ENCODE measurements around the gene RAB5B.

Gene RAB5B

DNA sequence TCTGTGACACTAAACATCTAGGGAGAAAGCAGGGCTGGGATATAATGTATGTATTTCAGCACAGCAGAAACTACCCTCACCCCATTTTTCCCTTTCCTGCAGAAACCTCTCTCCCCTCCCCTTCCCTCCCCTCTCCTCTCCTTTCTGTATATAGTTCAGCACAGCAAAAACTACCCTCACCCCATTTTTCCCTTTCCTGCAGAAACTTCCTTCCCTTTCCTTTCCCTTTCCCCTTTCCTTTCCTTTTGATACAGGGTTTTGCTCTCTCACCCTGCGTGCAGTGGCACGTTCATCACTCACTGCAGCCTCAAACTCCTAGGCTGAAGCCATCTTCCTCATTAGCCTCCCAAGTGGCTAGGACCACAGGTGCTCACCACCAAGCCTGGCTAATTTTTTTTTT lies 10.1 kb upstream of the RAB5B start:
- TF ChIP-seq, protein P1, sequence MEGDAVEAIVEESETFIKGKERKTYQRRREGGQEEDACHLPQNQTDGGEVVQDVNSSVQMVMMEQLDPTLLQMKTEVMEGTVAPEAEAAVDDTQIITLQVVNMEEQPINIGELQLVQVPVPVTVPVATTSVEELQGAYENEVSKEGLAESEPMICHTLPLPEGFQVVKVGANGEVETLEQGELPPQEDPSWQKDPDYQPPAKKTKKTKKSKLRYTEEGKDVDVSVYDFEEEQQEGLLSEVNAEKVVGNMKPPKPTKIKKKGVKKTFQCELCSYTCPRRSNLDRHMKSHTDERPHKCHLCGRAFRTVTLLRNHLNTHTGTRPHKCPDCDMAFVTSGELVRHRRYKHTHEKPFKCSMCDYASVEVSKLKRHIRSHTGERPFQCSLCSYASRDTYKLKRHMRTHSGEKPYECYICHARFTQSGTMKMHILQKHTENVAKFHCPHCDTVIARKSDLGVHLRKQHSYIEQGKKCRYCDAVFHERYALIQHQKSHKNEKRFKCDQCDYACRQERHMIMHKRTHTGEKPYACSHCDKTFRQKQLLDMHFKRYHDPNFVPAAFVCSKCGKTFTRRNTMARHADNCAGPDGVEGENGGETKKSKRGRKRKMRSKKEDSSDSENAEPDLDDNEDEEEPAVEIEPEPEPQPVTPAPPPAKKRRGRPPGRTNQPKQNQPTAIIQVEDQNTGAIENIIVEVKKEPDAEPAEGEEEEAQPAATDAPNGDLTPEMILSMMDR (IDR thresholded peaks at IDR 0.05; ENCODE audit: insufficient read depth, low read depth, low read length, missing control alignments): no peak
- H3K4me3 ChIP-seq (ENCODE audit: low read depth, low read length): no peak overlapping the region
- no peak for DNase-seq (ENCODE audit: low read depth)

DNA sequence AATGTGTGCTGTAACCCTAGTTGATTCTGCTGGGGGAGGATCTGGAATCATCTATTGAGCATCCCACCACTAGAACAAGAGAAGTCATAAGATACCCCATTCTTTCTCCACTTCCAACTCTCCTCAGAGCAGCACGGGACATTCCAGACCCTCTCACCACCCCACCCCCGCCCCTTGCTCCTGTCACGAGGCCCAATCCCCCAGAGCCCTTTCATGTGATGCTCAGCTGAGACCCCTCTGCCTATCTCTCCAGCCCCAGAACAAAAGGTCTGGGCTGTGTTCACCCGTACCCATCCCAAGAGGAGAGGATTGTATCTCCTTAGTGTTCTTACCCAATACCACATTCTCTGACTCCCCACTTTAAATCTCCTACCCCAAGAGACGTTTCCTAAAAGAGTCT lies 8.6 kb upstream of the RAB5B start:
- TF ChIP-seq, protein P1 (IDR thresholded peaks at IDR 0.05; ENCODE audit: insufficient read depth, low read depth, low read length, missing control alignments): no peak
- no peak overlapping the region for H3K4me3 ChIP-seq (ENCODE audit: low read depth, low read length)
- no peak for DNase-seq (ENCODE audit: low read depth)

DNA sequence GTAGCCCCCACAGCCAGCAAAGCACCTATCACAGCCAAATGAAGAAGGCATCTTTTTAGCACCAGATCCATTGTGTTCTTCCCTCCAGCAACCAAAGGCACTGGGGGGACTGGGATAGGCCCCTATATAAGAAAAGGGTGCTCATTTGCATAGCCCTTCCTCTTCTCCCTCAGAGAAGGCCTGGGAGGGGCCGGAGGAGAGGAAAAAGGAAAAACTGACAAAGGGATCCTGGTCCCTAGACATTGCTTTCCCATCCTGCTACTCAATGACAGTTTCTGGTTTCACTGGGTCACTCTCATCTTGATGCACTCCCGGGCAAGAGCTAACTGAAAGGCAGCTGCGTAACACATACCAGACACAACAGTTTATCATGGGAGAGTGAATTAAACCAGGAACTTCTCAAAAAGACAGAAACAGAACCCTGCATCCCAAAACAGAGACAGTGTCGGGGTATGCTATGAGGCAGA lies 7.9 kb upstream of the RAB5B start, which contains the start of gene PMEL:
Gene PMEL (minus strand): TSS at position 102 of the 467 bp plus-strand sequence. CDS start 31 bp downstream, at position 71.
- H3K4me3 ChIP-seq (ENCODE audit: low read depth, low read length): peak within 1 kb of the TSS; percentile 81
- TF ChIP-seq, protein P1 (IDR thresholded peaks at IDR 0.05; ENCODE audit: insufficient read depth, low read depth, low read length, missing control alignments): no peak
- DNase-seq (ENCODE audit: low read depth): no peak

DNA sequence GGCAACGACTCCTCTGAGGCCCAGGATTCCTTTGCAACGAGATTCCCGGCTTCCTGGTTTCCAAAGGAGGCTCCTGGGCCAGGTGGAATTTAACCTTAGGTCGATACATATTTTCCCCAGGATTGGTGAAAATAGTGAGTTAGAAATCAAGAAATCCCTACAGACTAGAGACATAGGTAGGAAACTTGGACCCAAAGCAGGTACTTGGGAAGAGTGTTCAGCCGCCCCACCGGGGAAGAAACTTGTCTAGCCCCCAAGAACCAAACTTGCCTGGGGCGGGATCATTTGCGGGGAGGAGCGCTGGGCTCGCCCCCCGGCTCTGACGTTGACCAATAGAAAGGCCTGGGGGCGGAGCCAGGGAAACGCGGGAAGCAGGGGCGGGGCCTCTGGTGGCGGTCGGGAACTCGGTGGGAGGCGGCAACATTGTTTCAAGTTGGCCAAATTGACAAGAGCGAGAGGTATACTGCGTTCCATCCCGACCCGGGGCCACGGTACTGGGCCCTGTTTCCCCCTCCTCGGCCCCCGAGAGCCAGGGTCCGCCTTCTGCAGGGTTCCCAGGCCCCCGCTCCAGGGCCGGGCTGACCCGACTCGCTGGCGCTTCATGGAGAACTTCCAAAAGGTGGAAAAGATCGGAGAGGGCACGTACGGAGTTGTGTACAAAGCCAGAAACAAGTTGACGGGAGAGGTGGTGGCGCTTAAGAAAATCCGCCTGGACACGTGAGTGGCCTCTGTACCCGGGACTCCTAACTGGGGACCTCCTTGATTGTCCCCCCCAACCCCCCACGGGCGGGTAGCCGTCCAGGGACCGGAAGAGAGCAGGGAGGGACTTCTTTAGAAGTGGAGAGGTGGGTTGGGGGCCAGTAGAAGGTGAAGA lies 7.2 kb upstream of the RAB5B start, which contains the start of gene CDK2:
Gene CDK2 (plus strand): TSS at position 423 of the 874 bp plus-strand sequence. CDS start 179 bp downstream, at position 602.
- DNase-seq (ENCODE audit: low read depth): peak; percentile 89
- TF ChIP-seq, protein P1 (IDR thresholded peaks at IDR 0.05; ENCODE audit: insufficient read depth, low read depth, low read length, missing control alignments): no peak
- H3K4me3 ChIP-seq (ENCODE audit: low read depth, low read length): peak within 1 kb of the TSS; percentile 81

DNA sequence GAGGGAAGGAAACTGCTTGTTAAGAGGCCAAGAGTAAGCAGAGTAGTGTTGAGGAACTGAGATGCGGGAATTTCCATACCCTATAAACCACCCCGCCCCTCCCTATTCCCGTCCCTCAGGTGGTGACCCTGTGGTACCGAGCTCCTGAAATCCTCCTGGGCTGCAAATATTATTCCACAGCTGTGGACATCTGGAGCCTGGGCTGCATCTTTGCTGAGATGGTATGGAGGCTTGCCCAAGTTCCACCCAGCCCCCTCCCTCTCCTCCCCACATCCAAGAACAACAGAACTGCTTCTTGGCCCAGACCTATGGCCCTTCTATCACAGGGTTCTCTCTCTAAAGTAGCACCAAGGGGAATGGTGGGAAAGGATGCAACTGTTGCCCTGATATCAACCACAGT lies 4.5 kb upstream of the RAB5B start:
- DNase-seq (ENCODE audit: low read depth): no peak
- TF ChIP-seq, protein P1 (IDR thresholded peaks at IDR 0.05; ENCODE audit: insufficient read depth, low read depth, low read length, missing control alignments): no peak
- H3K4me3 ChIP-seq (ENCODE audit: low read depth, low read length): no peak overlapping the region

DNA sequence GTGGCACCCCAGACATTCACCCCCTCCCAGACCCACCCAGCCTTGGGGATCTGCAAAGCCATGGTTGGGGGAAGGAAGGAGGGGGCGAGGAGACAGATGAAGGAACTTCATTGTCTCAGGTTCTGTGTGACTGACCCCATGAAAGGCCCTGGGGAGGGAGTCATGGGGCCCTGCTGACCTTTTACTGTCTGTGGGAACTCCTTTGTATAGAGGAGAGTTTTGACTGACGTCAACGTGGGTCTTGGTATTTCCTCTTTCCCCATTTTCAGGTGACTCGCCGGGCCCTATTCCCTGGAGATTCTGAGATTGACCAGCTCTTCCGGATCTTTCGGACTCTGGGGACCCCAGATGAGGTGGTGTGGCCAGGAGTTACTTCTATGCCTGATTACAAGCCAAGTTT lies 3.1 kb upstream of the RAB5B start:
- TF ChIP-seq, protein P1 (IDR thresholded peaks at IDR 0.05; ENCODE audit: insufficient read depth, low read depth, low read length, missing control alignments): no peak
- no peak for DNase-seq (ENCODE audit: low read depth)
- H3K4me3 ChIP-seq (ENCODE audit: low read depth, low read length): no peak overlapping the region

Measured in GM12865 (cell line).